ENCODE measurements around the gene CLNK.

Gene CLNK

DNA sequence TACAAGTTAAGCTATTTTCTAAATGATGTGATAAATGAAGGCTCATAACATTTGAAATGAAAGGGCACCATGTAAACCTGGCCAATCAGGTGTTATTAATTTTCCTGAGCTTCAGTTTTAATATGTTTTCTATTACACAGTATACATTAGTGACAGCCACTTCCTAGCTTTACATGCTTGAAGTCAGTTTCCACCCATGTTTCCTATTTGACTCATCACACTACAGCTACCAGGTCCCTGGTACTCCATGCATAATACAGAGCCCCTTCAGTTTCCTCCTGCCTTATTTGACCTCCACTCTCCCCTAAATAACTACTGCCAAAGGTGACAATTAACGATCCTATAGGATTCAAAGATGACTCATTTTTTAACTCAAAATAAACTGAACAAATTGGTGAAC lies 245.6 kb downstream of the CLNK start:
- H3K9me3 ChIP-seq: no peaks in the 10 kb centered on the region
- in situ Hi-C loops (cut with MboI; ENCODE audit: low sequenced_read_pairs): no loop called here
- no peak for DNase-seq (ENCODE audit: low spot score in 2 of 2)
- no peak overlapping the region for H3K4me3 ChIP-seq
- no peaks in the 10 kb centered on the region for H3K36me3 ChIP-seq (replicated peaks)
- H3K4me1 ChIP-seq: no peaks in the 10 kb centered on the region
- H3K27me3 ChIP-seq (ENCODE audit: low read depth): no peaks in the 10 kb centered on the region

DNA sequence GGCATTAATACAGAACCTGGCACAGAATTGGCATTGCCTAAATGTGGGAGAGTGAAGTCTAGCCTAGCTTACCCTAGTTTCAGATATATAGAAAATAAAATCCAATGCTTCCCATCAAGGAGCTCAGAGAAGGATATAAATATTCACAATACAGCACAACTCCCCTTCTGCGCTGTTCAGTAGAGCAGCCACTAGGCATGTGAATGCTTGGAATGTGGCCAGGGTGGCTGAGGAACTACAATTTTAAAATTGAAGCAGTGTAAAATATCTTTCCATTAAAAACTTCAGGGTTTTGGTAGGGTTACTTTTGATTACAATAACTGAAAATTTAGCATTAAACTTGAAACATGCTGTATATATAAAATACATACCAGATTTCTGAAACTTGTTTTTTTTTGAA lies 246.8 kb downstream of the CLNK start:
- Histone ChIP-seq H3K36me3 (replicated peaks) (no peaks in the 10 kb centered on the region), H3K4me3 (no peak overlapping the region), H3K9me3 (no peaks in the 10 kb centered on the region), H3K4me1 (no peaks in the 10 kb centered on the region), H3K27me3 (ENCODE audit: low read depth) (no peaks in the 10 kb centered on the region)
- in situ Hi-C loops (cut with MboI; ENCODE audit: low sequenced_read_pairs): no loop called here
- no peak for DNase-seq (ENCODE audit: low spot score in 2 of 2)
